Kidney (tissue), 14 donors: Measurements from ENCODE around the gene RNF8. TPM values are rescaled to one million over a fixed set of nuclear protein-coding genes. Genes with fewer than 3 reads are reported as not detected.
"Not testable (repeated sequence)": the region's sequence is repeated elsewhere in the genome, so short reads cannot be mapped to it uniquely, and the experiment has no call there.

Experiments used
- DNase-seq, 5 donors: peaks; one replicate each; pipeline ENCODE4 v3.0.0-alpha.2; 2013 to 2020
- FAIRE-seq: peaks from 2 replicates; lab custom pipeline; 2012; peaks lifted over from hg19 to GRCh38; lab: Jason Lieb, UNC
- H3K27ac ChIP-seq, 2 donors: one replicate each; pipeline ENCODE4 v1.7.0; 2013; ENCODE audit warnings: low read depth in 2 of 2, low read length in 2 of 2, inconsistent platforms in 1 of 2
- H3K27me3 ChIP-seq: one replicate; pipeline ENCODE4 v1.7.1; 2013; ENCODE audit warnings: low read length, inconsistent platforms; ENCODE audit not compliant: control insufficient read depth, insufficient read depth
- H3K36me3 ChIP-seq, 3 donors: one replicate each; pipeline versions ENCODE4 v1.7.0 to v1.7.1; 2013; ENCODE audit warnings: low read length in 3 of 3, control low read depth in 1 of 3, inconsistent platforms in 1 of 3; ENCODE audit not compliant: insufficient read depth in 3 of 3, control insufficient read depth in 2 of 3
- H3K4me1 ChIP-seq, 3 donors: one replicate each; pipeline versions ENCODE4 v1.7.0 to v1.7.1; 2013; ENCODE audit warnings: low read length in 3 of 3, inconsistent platforms in 1 of 3, low read depth in 1 of 3; ENCODE audit not compliant: control insufficient read depth in 2 of 3, insufficient read depth in 2 of 3
- H3K4me3 ChIP-seq, 3 donors: one replicate each; pipeline versions ENCODE4 v1.7.0 to v1.8.1; 2013; ENCODE audit warnings: low read length in 3 of 3, control low read depth in 1 of 3, inconsistent platforms in 1 of 3
- H3K9ac ChIP-seq, 3 donors: one replicate each; pipeline versions ENCODE4 v1.7.0 to v1.7.1; 2013; ENCODE audit warnings: low read length in 3 of 3, control low read depth in 1 of 3, inconsistent platforms in 1 of 3
- H3K9me3 ChIP-seq, 3 donors: one replicate each; pipeline versions ENCODE4 v1.7.0 to v1.7.1; 2013; ENCODE audit warnings: low read length in 3 of 3, control low read depth in 1 of 3, inconsistent platforms in 1 of 3; ENCODE audit not compliant: control insufficient read depth in 2 of 3, insufficient read depth in 1 of 3
- intact Hi-C: fragments of 100-400 bp; cut with DNase I; formaldehyde crosslinking; loops from one replicate; pipeline ENCODE4 v1.11.1; 2022
- polyA plus RNA-seq: library from polyadenylated mRNA; stranded (reverse); fragments of 350-450 nt; fragmentation: Illumina TruSeq; extraction: RNeasy Lipid Tissue Mini Kit (QIAGEN cat#74804); gene quantifications from one replicate; pipeline ENCODE4 v1.2.3, GENCODE V29; 2014; ENCODE audit warnings: low read depth, low replicate concordance; ENCODE audit not compliant: insufficient read depth
- total RNA-seq: library from RNA; stranded (reverse); fragmentation: NEBNext Ultra II Directional; extraction: Animal tissue kit (Norgen Biotek cat#: 25700); gene quantifications from one replicate; pipeline ENCODE4 v1.2.1, GENCODE V29; 2021
- TF ChIP-seq, protein P1 (sequence below): IDR thresholded peaks from 3 replicates; pipeline ENCODE4 v1.5.1; 2012; ENCODE audit warnings: mild to moderate bottlenecking, moderate library complexity, borderline replicate concordance; ENCODE audit not compliant: insufficient read depth; ENCODE audit errors: extremely low read depth
- donor health status: control.
- donor health status: control.
- donor health status: control.
- donor health status: control.
- donor health status: control.
- donor health status: DM: yes; HTN: yes; CAD: no.
- donor health status: Normal renal cell carcinoma (clear cell type).

RNF8 gene
- total and polyA plus RNA-seq, 2 donors from 2014 or later: 18.4 to 18.5 TPM

DNA sequence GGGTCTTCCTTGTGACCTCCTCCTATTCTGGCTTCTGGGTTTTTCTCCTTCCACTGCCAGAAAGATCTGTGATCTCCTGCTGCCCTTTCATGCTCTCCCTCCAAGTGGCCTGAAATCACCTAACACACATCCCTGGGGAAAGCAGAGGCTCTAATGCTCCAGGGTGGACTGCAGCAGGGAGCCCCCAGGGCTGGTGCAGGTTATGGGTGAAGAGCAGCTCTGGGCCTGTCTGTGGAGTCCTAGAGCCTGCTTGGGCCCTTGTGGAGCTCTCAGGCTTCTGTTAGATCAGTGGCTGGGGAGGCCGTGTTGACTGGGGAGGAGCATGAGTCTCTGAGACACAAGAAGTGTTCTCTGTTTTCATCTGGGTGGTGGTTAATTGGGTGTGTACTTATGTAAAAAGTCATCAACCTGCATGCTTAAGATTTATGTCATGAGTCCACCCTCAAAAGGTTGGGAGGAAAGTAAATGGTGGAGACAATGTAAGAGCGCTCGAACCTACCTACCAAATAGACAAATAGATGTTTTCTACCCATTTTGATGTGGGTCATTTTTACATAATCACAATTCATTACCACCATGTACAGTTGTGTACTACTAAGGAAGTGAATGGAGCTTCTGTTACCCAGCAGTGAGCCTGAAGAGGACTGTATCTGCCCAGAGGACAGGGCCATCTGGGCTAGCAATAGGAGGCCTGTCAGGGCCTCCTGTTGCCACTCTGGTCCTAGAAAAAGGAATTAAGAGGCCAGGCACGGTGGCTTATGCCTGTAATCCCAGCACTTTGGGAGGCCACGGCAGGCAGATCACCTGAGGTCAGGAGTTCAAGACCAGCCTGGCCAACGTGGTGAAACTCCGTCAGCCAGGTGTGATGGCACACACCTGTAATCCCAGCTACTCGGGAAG lies 32.0 kb upstream of the RNF8 start:
- FAIRE-seq: no peak
- H3K36me3 ChIP-seq: peaks cover 9 to 23% (median 19%) of the 10 kb centered on the region in 3 donors
- intact Hi-C loops: no loop called here

DNA sequence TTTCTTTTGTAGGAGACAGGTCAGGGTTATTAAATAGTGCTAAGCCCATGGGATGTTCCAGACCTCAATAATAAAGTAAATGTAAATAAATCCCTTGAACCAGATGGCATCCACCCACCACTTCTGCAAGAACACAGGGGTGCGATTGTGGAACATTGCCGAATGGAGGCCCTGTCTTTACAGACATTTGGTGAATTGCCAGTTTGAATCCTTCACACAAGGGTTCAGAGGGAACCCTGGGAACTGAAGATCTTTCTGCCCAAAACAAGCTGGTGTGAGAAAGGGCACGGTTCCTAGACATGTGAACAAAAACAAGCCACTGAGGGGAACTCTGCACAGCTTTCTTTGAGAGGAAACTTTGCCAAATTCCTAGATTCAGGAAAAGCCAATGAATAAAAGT lies 30.2 kb upstream of the RNF8 start:
- no peak overlapping the region for H3K4me3 ChIP-seq
- DNase-seq (no peak), FAIRE-seq (no peak)
- intact Hi-C loops: no loop called here
- H3K4me1 ChIP-seq: peaks cover 0 to 13% (median 0%) of the 10 kb centered on the region in 3 donors
- H3K9me3 ChIP-seq: no peaks in the 10 kb centered on the region
- TF ChIP-seq, protein P1, sequence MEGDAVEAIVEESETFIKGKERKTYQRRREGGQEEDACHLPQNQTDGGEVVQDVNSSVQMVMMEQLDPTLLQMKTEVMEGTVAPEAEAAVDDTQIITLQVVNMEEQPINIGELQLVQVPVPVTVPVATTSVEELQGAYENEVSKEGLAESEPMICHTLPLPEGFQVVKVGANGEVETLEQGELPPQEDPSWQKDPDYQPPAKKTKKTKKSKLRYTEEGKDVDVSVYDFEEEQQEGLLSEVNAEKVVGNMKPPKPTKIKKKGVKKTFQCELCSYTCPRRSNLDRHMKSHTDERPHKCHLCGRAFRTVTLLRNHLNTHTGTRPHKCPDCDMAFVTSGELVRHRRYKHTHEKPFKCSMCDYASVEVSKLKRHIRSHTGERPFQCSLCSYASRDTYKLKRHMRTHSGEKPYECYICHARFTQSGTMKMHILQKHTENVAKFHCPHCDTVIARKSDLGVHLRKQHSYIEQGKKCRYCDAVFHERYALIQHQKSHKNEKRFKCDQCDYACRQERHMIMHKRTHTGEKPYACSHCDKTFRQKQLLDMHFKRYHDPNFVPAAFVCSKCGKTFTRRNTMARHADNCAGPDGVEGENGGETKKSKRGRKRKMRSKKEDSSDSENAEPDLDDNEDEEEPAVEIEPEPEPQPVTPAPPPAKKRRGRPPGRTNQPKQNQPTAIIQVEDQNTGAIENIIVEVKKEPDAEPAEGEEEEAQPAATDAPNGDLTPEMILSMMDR: no peak
- H3K27me3 ChIP-seq: no peaks in the 10 kb centered on the region
- peaks cover 2 to 8% (median 8%) of the 10 kb centered on the region in 3 donors for H3K36me3 ChIP-seq
- no peak overlapping the region for H3K9ac ChIP-seq
- no peak overlapping the region for H3K27ac ChIP-seq

More for the DNA sequence above, 32.0 kb upstream of the RNF8 start:
- TF ChIP-seq, protein P1: no peak
- Histone ChIP-seq H3K4me1 (peaks cover 0 to 13% (median 0%) of the 10 kb centered on the region in 3 donors), H3K9ac (no peak overlapping the region), H3K27me3 (no peaks in the 10 kb centered on the region), H3K4me3 (no peak overlapping the region), H3K27ac (no peak overlapping the region), H3K9me3 (no peaks in the 10 kb centered on the region)
- DNase-seq: no peak

DNA sequence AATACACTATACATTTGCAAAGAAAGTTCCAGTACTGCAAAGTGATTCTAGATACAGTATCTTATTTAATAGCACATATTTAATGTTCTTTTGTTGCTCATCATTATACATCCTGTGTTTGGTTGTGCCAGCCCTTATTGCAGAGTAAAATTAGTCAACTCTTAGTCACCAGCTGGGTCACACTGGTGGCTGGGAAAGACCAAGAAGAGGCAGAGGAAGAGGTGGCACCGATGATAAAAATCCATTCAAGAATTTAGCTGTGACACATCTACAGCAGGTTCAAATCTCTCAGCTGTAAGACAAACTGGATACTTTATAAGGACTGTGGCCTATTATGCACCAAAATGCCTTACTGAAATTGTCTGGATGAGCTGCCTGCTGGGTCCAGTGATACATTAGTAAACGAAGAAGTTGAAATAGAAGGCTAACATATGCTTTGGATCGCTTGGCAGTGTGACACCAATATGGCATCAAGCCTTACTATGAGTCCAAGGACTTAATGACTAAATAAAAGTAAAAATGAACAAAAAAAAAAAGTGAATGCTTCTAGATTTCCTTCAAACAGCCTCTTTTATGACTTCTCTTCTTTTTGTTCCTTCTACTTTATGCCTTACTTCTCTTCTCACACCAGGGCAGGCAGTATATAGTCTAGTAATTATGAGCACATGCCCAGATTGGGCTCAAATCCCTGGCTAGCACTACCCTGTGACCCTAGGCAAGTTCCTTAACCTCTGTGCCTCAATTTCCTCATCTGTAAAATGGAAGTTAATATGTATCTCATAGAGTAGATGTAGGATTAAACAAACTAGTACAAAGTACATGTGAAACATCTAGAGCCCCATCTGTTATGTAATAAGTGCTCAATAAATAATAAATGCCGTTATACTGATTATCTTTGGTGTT lies 29.4 kb upstream of the RNF8 start:
- Histone ChIP-seq H3K9me3 (no peaks in the 10 kb centered on the region), H3K36me3 (peaks cover 3 to 4% (median 3%) of the 10 kb centered on the region in 3 donors), H3K4me1 (peaks cover 0 to 13% (median 0%) of the 10 kb centered on the region in 3 donors), H3K27ac (peak overlapping the region in 1 of 2 donors; percentile 47), H3K27me3 (no peaks in the 10 kb centered on the region), H3K9ac (no peak overlapping the region), H3K4me3 (no peak overlapping the region)
- FAIRE-seq: no peak
- intact Hi-C loops: no loop called here
- peak in 1 of 5 donors; percentile 44 for DNase-seq
- TF ChIP-seq, protein P1: no peak

DNA sequence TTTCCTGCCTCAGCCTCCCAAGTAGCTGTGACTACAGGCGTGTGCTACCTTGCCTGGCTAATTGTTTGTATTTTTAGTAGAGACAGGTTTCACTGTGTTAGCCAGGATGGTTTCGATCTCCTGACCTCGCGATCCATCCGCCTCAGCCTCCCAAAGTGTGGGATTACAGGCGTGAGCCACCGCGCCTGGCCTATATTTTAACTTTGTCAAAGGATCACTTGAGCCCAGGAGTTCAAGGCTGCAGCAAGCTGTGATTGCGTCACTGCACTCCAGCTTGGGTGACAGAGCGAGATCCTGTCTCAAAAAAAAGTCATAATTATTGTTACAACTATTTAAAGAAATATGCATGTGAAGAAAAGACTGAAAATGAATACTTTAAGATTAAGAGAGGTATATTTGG lies 23.4 kb upstream of the RNF8 start:
- H3K4me3 ChIP-seq, H3K4me1 ChIP-seq, DNase-seq, FAIRE-seq, H3K9ac ChIP-seq, H3K27me3 ChIP-seq, H3K27ac ChIP-seq, H3K9me3 ChIP-seq, intact Hi-C loops: not testable (repeated sequence)
- H3K36me3 ChIP-seq: peaks cover 2 to 14% (median 3%) of the 10 kb centered on the region in 3 donors
